Neural progenitor cell (in vitro differentiated cells): ENCODE results near the gene UEVLD. TPM values are rescaled to one million over a fixed set of nuclear protein-coding genes. Genes with fewer than 3 reads are reported as not detected.

Experiments used
- DNase-seq: peaks from one replicate; pipeline ENCODE4 v3.0.0-alpha.2; 2016; ENCODE audit warnings: low spot score
- H2AFZ ChIP-seq: fragments of 200-600 bp; sonication (generic); replicated peaks from 2 replicates; pipeline ENCODE4 v1.6.1; 2016; ENCODE audit warnings: antibody characterized with exemption
- H3F3A ChIP-seq: fragments of 200-600 bp; sonication (generic); 2 replicates; pipeline ENCODE4 v1.6.1; 2016; ENCODE audit warnings: antibody characterized with exemption, low read depth
- H3K27ac ChIP-seq: fragments of 200-600 bp; sonication (generic); 2 replicates; pipeline ENCODE4 v1.5.1; 2016; ENCODE audit warnings: mild to moderate bottlenecking
- H3K27me3 ChIP-seq: fragments of 200-600 bp; sonication (generic); 2 replicates; pipeline ENCODE4 v1.6.1; 2016; ENCODE audit warnings: mild to moderate bottlenecking, moderate library complexity
- H3K36me3 ChIP-seq: fragments of 200-600 bp; sonication (generic); 2 replicates; pipeline ENCODE4 v1.5.1; 2016
- H3K4me1 ChIP-seq: fragments of 200-600 bp; sonication (generic); 2 replicates; pipeline ENCODE4 v1.6.1; 2016; ENCODE audit warnings: mixed run types
- H3K4me2 ChIP-seq: fragments of 200-600 bp; sonication (generic); 2 replicates; pipeline ENCODE4 v1.6.1; 2016
- H3K4me3 ChIP-seq: fragments of 200-600 bp; sonication (generic); 2 replicates; pipeline ENCODE4 v1.5.1; 2016
- H3K79me2 ChIP-seq: fragments of 200-600 bp; sonication (generic); 2 replicates; pipeline ENCODE4 v1.6.1; 2016; ENCODE audit warnings: low read depth
- H3K9ac ChIP-seq: fragments of 200-600 bp; sonication (generic); 2 replicates; pipeline ENCODE4 v1.6.1; 2016
- H3K9me3 ChIP-seq: fragments of 200-600 bp; sonication (generic); 2 replicates; pipeline ENCODE4 v1.5.1; 2016; ENCODE audit warnings: low read depth
- H4K20me1 ChIP-seq: fragments of 200-600 bp; sonication (generic); 2 replicates; pipeline ENCODE4 v1.6.1; 2016; ENCODE audit warnings: low read depth
- H3K27ac Mint-ChIP-seq: 3 replicates; pipeline ENCODE4 v1.8.0; 2021; ENCODE audit warnings: mixed read lengths
- H3K27me3 Mint-ChIP-seq: 2 replicates; pipeline ENCODE4 v1.8.0; 2022; ENCODE audit warnings: low read depth, mild to moderate bottlenecking, inconsistent platforms, moderate library complexity, mixed read lengths; ENCODE audit not compliant: insufficient read depth
- H3K36me3 Mint-ChIP-seq: 3 replicates; pipeline ENCODE4 v1.8.0; 2021; ENCODE audit warnings: mixed read lengths
- H3K4me1 Mint-ChIP-seq: 3 replicates; pipeline ENCODE4 v1.8.0; 2021; ENCODE audit warnings: mixed read lengths
- H3K4me3 Mint-ChIP-seq: 3 replicates; pipeline ENCODE4 v1.8.0; 2021; ENCODE audit warnings: mild to moderate bottlenecking, moderate library complexity, mixed read lengths
- H3K9me3 Mint-ChIP-seq: 3 replicates; pipeline ENCODE4 v1.8.0; 2020; ENCODE audit warnings: mixed read lengths
- CTCF ChIP-seq: fragments of 200-600 bp; sonication (generic); IDR thresholded peaks from 2 replicates; pipeline ENCODE4 v1.5.1; 2017; ENCODE audit warnings: antibody characterized with exemption, mild to moderate bottlenecking
- EZH2 ChIP-seq: fragments of 200-600 bp; sonication (generic); IDR thresholded peaks from 2 replicates; pipeline ENCODE4 v1.6.1; 2017; ENCODE audit warnings: antibody characterized with exemption, mild to moderate bottlenecking, moderate library complexity
- EZH2phosphoT487 ChIP-seq: fragments of 200-600 bp; sonication (generic); IDR thresholded peaks from 2 replicates; pipeline ENCODE4 v1.6.1; 2017; ENCODE audit warnings: antibody characterized with exemption
- total RNA-seq: library from RNA; depleted of rRNA; stranded (reverse); fragments of >200 nt; gene quantifications from 2 replicates; pipeline ENCODE4 v1.2.3, GENCODE V29; 2015; ENCODE audit warnings: low replicate concordance

The UEVLD gene
- total RNA-seq, 1 donor from 2014 or later, result 20.4 TPM

- peaks cover 18% of the 10 kb centered on the region for H3K36me3 ChIP-seq
Measured at GRCh38 chr11:18502352-18502751, 86.2 kb downstream of the UEVLD start.

GRCh38 chr11:18501629-18502028, 86.9 kb downstream of the UEVLD start:
- Histone ChIP-seq H3K27me3 (no peaks in the 10 kb centered on the region), H3K79me2 (no peaks in the 10 kb centered on the region), H3K4me1 (no peaks in the 10 kb centered on the region), H3K36me3 (peaks cover 20% of the 10 kb centered on the region), H4K20me1 (peaks cover 5% of the 10 kb centered on the region), H2AFZ (no peak overlapping the region), H3K9me3 (no peaks in the 10 kb centered on the region), H3F3A (no peaks in the 10 kb centered on the region), H3K4me3 (no peak overlapping the region), H3K9ac (no peak overlapping the region), H3K27ac (no peak overlapping the region), H3K4me2 (no peak overlapping the region)
- TF ChIP-seq CTCF (no peak), EZH2 (no peak), EZH2phosphoT487 (no peak)
- Mint-ChIP-seq H3K27ac (no peak overlapping the region), H3K9me3 (no peaks in the 10 kb centered on the region), H3K4me1 (no peaks in the 10 kb centered on the region), H3K4me3 (no peak overlapping the region), H3K27me3 (peaks cover 3% of the 10 kb centered on the region), H3K36me3 (peaks cover 16% of the 10 kb centered on the region)
- no peak for DNase-seq

More at GRCh38 chr11:18502352-18502751, 86.2 kb downstream of the UEVLD start:
- Histone ChIP-seq H2AFZ (no peak overlapping the region), H3K4me2 (no peak overlapping the region), H3K27me3 (no peaks in the 10 kb centered on the region), H3F3A (no peaks in the 10 kb centered on the region), H3K4me3 (no peak overlapping the region), H3K79me2 (no peaks in the 10 kb centered on the region), H3K9me3 (no peaks in the 10 kb centered on the region), H4K20me1 (peaks cover 5% of the 10 kb centered on the region), H3K4me1 (no peaks in the 10 kb centered on the region), H3K9ac (no peak overlapping the region), H3K27ac (no peak overlapping the region)
- H3K27ac Mint-ChIP-seq, result no peak overlapping the region
- TF ChIP-seq EZH2phosphoT487, result no peak
- DNase-seq, result no peak
- no peaks in the 10 kb centered on the region for H3K4me1 Mint-ChIP-seq
- H3K4me3 Mint-ChIP-seq, result no peak overlapping the region
- H3K36me3 Mint-ChIP-seq, result peaks cover 14% of the 10 kb centered on the region
- H3K27me3 Mint-ChIP-seq, result peaks cover 3% of the 10 kb centered on the region
- no peaks in the 10 kb centered on the region for H3K9me3 Mint-ChIP-seq

GRCh38 chr11:18498039-18498438, 90.5 kb downstream of the UEVLD start:
- no peaks in the 10 kb centered on the region for H3K9me3 ChIP-seq
- Mint-ChIP-seq H3K36me3 (peaks cover 16% of the 10 kb centered on the region), H3K27ac (no peak overlapping the region), H3K9me3 (no peaks in the 10 kb centered on the region), H3K4me1 (no peaks in the 10 kb centered on the region), H3K4me3 (no peak overlapping the region), H3K27me3 (no peaks in the 10 kb centered on the region)
- no peak overlapping the region for H2AFZ ChIP-seq
- H3K4me1 ChIP-seq, result no peaks in the 10 kb centered on the region
- H3K4me3 ChIP-seq, result no peak overlapping the region
- no peak for TF ChIP-seq CTCF
- H3K27me3 ChIP-seq, result no peaks in the 10 kb centered on the region
- H3K4me2 ChIP-seq, result no peak overlapping the region
- no peaks in the 10 kb centered on the region for H3K79me2 ChIP-seq
- H3F3A ChIP-seq, result no peaks in the 10 kb centered on the region
- H3K36me3 ChIP-seq, result peaks cover 20% of the 10 kb centered on the region
- no peak overlapping the region for H3K9ac ChIP-seq
- no peak for DNase-seq
- H3K27ac ChIP-seq, result no peak overlapping the region
- H4K20me1 ChIP-seq, result peaks cover 10% of the 10 kb centered on the region

GRCh38 chr11:18495703-18496102, 92.8 kb downstream of the UEVLD start:
- no peak overlapping the region for H3K4me2 ChIP-seq
- no peak for TF ChIP-seq EZH2phosphoT487
- no peak for TF ChIP-seq CTCF
- TF ChIP-seq EZH2, result no peak
- H3K36me3 ChIP-seq, result peaks cover 13% of the 10 kb centered on the region
- H3K4me1 ChIP-seq, result no peaks in the 10 kb centered on the region
- no peak overlapping the region for H2AFZ ChIP-seq
- H4K20me1 ChIP-seq, result peaks cover 19% of the 10 kb centered on the region
- no peak overlapping the region for H3K27ac ChIP-seq
- Mint-ChIP-seq H3K27ac (no peak overlapping the region), H3K27me3 (no peaks in the 10 kb centered on the region), H3K4me3 (no peak overlapping the region), H3K4me1 (no peaks in the 10 kb centered on the region), H3K9me3 (no peaks in the 10 kb centered on the region), H3K36me3 (peaks cover 3% of the 10 kb centered on the region)
- H3K4me3 ChIP-seq, result no peak overlapping the region
- no peaks in the 10 kb centered on the region for H3F3A ChIP-seq
- no peaks in the 10 kb centered on the region for H3K9me3 ChIP-seq
- no peaks in the 10 kb centered on the region for H3K27me3 ChIP-seq
- DNase-seq, result no peak
- H3K79me2 ChIP-seq, result no peaks in the 10 kb centered on the region
- no peak overlapping the region for H3K9ac ChIP-seq
